DND-41 (cell line): Measurements from ENCODE around the gene HES6.

Experiments
- ATAC-seq: fragments of 200-7000 bp; cut with Tn5 transposase; 3 replicates; pipeline ENCODE4 v1.9.1; 2021; ENCODE audit warnings: low read depth; ENCODE audit not compliant: insufficient read depth
- DNase-seq: peaks from one replicate; pipeline ENCODE4 v3.0.0-alpha.2; 2020
- H2AFZ ChIP-seq: 2 replicates; pipeline ENCODE4 v1.6.0; 2012; ENCODE audit warnings: low read depth, low read length
- H3K27ac ChIP-seq: 2 replicates; pipeline ENCODE4 v1.5.1; 2012; ENCODE audit warnings: low read length, inconsistent platforms
- H3K27me3 ChIP-seq: fragments of 200-600 bp; sonication (generic); 2 replicates; pipeline ENCODE4 v1.6.0; 2012; ENCODE audit warnings: low read length, mild to moderate bottlenecking, inconsistent platforms; ENCODE audit not compliant: insufficient read depth, poor library complexity
- H3K36me3 ChIP-seq: 2 replicates; pipeline ENCODE4 v1.5.1; 2012; ENCODE audit warnings: low read length, inconsistent platforms; ENCODE audit not compliant: insufficient read depth
- H3K4me1 ChIP-seq: 2 replicates; pipeline ENCODE4 v1.5.1; 2012; ENCODE audit warnings: mild to moderate bottlenecking, low read length; ENCODE audit not compliant: insufficient read depth
- H3K4me2 ChIP-seq: 2 replicates; pipeline ENCODE4 v1.6.0; 2012; ENCODE audit warnings: mild to moderate bottlenecking, moderate library complexity, low read length, inconsistent platforms; ENCODE audit not compliant: insufficient read depth
- H3K4me3 ChIP-seq, 2 experiments: fragments of 200-600 bp in 1 of 2; shearing (Covaris generic) in 1 of 2; 2 replicates each; pipeline ENCODE4 v1.5.1; 2012 to 2016; ENCODE audit warnings: inconsistent platforms in 2 of 2, low read length in 2 of 2, mild to moderate bottlenecking in 2 of 2, low read depth in 1 of 2, moderate library complexity in 1 of 2
- H3K79me2 ChIP-seq: 2 replicates; pipeline ENCODE4 v1.6.0; 2012; ENCODE audit warnings: low read length, inconsistent platforms; ENCODE audit not compliant: insufficient read depth
- H3K9ac ChIP-seq: 2 replicates; pipeline ENCODE4 v1.6.0; 2012; ENCODE audit warnings: low read depth, mild to moderate bottlenecking, inconsistent platforms, low read length, moderate library complexity
- H3K9me3 ChIP-seq: 2 replicates; pipeline ENCODE4 v1.5.1; 2012; ENCODE audit warnings: low read length, moderate library complexity, mild to moderate bottlenecking, inconsistent platforms; ENCODE audit not compliant: insufficient read depth, severe bottlenecking
- H4K20me1 ChIP-seq: 2 replicates; pipeline ENCODE4 v1.6.0; 2012; ENCODE audit warnings: low read length; ENCODE audit not compliant: insufficient read depth
- EZH2 ChIP-seq: IDR thresholded peaks from 3 replicates; pipeline ENCODE4 v1.6.1; 2012; ENCODE audit warnings: borderline replicate concordance, low read depth, mild to moderate bottlenecking, moderate library complexity, low read length, inconsistent platforms; ENCODE audit not compliant: severe bottlenecking
- TF ChIP-seq, protein P1 (sequence below): IDR thresholded peaks from 2 replicates; pipeline ENCODE4 v1.5.1; 2012; ENCODE audit warnings: borderline replicate concordance, low read length, moderate library complexity, mild to moderate bottlenecking; ENCODE audit not compliant: poor library complexity, severe bottlenecking; ENCODE audit errors: extremely low read depth

The HES6 gene

DNA sequence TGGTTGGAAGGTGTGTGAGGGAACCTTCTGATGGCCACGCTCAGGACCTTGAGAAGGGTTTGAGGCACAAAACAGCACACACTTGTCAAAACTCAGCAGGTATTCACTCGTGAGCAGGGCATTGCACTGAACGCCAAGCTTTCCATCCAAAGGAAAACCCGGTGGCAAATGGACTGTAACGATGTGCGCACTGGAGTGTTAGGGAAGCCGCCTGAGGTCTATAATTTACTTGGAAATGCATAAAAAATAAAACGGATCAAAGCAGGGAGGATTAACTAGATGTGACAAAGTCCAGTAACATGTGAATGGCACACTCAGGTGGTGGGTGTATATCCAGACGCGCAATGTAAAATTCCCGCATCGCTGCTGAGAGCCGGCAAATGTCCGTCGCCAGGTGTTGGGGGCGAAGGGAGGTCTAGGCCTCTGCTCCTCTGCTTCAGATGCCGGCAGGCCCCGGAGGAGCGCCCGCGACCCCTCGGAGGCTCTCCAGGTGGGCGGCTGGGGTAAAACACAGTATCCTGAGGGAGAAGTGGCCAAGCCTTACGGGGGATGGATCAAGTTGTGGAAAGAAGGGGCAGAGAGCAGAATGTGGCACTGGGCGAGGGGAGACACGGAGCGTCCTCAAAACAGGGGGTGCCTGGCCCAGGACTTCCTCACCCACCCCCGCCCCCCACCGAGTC is 15.3 kb downstream of the HES6 start:
- no peak overlapping the region for H3K4me3 ChIP-seq
- no peak overlapping the region for H3K27ac ChIP-seq
- no peak overlapping the region for H2AFZ ChIP-seq
- H3K36me3 ChIP-seq, result no peaks in the 10 kb centered on the region
- no peaks in the 10 kb centered on the region for H3K79me2 ChIP-seq
- 0 out of 2 replicates have a peak, but pooled peaks cover 5% of the 10 kb centered on the region for H4K20me1 ChIP-seq
- TF ChIP-seq, protein P1, sequence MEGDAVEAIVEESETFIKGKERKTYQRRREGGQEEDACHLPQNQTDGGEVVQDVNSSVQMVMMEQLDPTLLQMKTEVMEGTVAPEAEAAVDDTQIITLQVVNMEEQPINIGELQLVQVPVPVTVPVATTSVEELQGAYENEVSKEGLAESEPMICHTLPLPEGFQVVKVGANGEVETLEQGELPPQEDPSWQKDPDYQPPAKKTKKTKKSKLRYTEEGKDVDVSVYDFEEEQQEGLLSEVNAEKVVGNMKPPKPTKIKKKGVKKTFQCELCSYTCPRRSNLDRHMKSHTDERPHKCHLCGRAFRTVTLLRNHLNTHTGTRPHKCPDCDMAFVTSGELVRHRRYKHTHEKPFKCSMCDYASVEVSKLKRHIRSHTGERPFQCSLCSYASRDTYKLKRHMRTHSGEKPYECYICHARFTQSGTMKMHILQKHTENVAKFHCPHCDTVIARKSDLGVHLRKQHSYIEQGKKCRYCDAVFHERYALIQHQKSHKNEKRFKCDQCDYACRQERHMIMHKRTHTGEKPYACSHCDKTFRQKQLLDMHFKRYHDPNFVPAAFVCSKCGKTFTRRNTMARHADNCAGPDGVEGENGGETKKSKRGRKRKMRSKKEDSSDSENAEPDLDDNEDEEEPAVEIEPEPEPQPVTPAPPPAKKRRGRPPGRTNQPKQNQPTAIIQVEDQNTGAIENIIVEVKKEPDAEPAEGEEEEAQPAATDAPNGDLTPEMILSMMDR, result no peak
- TF ChIP-seq EZH2, result no peak
- peaks cover 10% of the 10 kb centered on the region for H3K27me3 ChIP-seq
- ATAC-seq, result no peak
- no peak overlapping the region for H3K9ac ChIP-seq
- no peak overlapping the region for H3K4me2 ChIP-seq
- no peak for DNase-seq
- no peaks in the 10 kb centered on the region for H3K4me1 ChIP-seq
- H3K9me3 ChIP-seq, result no peaks in the 10 kb centered on the region

- Histone ChIP-seq H3K4me1 (no peaks in the 10 kb centered on the region), H3K27ac (no peak overlapping the region), H3K4me3 (no peak overlapping the region), H3K9ac (no peak overlapping the region), H3K4me2 (no peak overlapping the region), H3K79me2 (no peaks in the 10 kb centered on the region), H3K27me3 (peaks cover 7% of the 10 kb centered on the region), H3K36me3 (no peaks in the 10 kb centered on the region), H3K9me3 (no peaks in the 10 kb centered on the region), H4K20me1 (no peaks in the 10 kb centered on the region), H2AFZ (no peak overlapping the region)
- DNase-seq (no peak), ATAC-seq (no peak)
- TF ChIP-seq, protein P1, result no peak
- no peak for TF ChIP-seq EZH2
These were observed 18.8 kb downstream of the HES6 start for GRCh38 chr2:238220892-238221521.

DNA sequence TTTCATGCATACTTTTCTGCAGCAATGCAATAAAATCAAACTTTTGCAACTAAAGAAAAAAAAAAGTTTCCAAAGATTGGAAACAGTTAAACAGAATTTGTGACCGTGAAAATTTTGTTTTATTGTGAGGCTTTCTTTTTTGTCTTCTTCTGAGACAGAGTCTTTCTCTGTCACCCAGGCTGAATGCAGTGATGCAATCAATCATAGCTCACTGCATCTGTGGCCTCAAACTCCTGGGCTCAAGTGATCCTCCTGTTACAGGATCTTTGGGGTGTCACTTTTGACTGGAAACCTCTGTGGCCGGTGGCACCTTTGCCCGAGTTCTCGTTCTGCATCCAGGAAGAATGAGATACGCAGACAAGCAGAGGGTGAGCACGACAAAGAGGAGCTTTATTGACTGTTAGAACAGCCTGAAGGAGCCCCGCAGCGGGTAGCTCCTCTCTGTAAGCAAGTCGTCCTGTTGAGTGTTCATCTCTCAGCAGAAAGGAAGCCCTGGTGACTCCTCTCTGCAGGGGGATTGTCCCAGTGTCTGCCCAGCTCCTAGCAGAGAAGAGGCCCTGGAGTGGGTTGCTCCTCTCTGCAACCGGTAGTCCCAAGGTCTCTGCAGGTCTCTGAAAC is 19.5 kb downstream of the HES6 start:
- no peak overlapping the region for H3K4me3 ChIP-seq
- H3K27ac ChIP-seq, result no peak overlapping the region
- ATAC-seq, result no peak
- peaks cover 7% of the 10 kb centered on the region for H3K27me3 ChIP-seq
- H3K4me1 ChIP-seq, result no peaks in the 10 kb centered on the region
- H3K4me2 ChIP-seq, result no peak overlapping the region
- TF ChIP-seq, protein P1, result no peak
- TF ChIP-seq EZH2, result no peak
- no peak for DNase-seq
- H3K36me3 ChIP-seq, result no peaks in the 10 kb centered on the region
- H2AFZ ChIP-seq, result no peak overlapping the region
- H4K20me1 ChIP-seq, result no peaks in the 10 kb centered on the region
- no peaks in the 10 kb centered on the region for H3K79me2 ChIP-seq
- H3K9me3 ChIP-seq, result no peaks in the 10 kb centered on the region
- no peak overlapping the region for H3K9ac ChIP-seq
